Activated CD4-positive, alpha-beta T cell treated with anti-CD3 and anti-CD28 coated beads for 24 hours (primary cell): ENCODE results near the gene PLEKHA5.

Source experiments
- DNase-seq, 2 donors: peaks; one replicate each; pipeline ENCODE4 v3.0.0-alpha.2; 2020; ENCODE audit warnings: low read depth in 2 of 2

PLEKHA5 gene

DNA sequence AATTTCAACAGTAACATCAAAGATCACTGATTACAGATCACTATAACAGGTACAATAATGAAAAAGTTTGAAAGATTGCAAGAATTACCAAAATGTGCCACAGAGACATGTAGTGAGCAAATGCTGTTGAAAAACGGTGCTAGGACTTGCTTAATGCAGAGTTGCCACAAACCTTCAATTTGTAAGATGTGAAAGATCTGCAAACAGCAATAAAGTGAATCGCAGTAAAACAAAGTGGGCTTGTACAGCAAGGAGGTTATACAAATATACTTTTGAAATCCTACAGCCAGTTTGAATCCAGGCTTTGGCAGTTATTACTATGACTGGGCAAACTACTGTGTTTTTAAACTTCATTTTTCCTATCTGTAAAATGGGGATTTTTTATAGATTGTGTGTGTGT is 1.0 kb upstream of the PLEKHA5 start:
- no peak for DNase-seq

DNA sequence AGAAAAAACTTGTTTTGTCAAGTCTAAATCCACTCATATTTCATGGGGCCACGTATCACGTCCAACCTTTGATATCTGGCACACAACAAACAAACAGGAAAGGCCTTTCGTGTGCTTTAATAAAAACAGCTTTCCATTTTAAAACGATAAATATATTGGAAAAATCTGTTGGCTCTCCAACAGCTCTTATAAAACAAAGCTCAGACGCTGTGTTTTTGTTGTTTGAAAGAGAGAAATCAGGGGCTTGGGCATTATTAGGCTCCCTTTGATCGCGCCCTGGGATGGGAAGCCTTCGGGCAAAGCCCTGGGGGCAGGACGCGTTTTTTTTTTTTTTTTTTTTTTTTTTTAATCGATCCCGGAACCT is 429 bp upstream of the PLEKHA5 start:
- DNase-seq = no peak

DNA sequence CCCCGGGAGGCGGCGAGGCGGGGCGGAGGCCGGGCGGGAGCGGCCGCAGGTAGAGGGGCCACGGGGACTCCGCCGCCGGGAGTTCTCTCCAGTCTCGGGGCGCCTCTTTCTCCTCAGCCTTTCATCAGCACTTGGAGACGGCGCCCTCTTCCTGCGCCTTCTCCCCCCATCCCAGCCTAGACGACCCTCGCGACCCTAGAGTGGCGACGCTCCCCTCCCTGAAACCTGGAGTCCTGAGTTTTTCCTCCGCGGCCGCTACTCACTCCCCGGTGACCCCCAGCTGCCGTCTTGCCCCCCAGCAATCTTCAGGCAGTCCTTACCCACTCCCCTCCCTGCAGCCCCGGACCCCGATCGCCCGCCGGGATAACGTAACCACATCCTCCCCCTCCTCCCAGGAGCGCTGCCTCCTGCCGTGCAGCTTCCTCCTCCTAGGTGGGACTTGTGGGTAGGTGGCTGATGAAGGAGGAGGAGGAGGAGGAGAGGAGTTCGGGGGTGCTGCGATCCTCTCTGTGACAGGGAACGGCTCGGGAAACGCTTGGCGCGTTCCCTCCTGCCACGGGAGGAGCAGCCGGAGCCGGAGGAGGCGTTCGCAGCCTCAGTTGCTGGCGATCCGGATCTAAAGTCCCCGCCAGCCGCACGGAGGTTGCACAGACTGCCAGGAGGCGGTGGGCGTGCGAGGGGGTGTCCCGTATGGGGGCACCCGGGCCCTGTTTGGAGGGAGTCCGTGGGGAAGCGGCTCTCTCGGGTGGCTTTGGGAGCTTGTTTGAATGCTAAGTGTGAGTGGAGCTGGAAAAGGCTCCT is 891 bp downstream of the PLEKHA5 start:
- no peak for DNase-seq

DNA sequence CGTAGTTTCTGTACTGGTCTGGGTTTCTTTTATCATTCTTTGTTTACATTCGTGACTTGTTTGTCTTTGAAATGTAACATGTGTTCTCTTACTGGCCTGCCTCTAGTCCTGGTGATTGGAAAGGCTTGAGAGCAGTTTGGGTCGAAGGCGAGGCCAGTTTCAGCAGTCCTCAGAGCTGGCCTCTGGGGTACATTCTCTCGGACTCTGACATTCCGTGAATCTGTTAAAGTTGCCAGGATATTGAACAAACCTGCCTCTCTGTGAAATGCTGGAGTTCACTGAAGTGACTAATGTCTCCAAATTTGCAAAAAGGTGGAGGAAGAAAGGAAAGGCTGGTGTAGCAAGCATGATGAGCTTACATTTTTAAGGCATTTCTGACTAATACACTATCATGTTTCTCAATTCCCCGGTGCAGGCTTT is 1.5 kb downstream of the PLEKHA5 start:
- DNase-seq = no peak

DNA sequence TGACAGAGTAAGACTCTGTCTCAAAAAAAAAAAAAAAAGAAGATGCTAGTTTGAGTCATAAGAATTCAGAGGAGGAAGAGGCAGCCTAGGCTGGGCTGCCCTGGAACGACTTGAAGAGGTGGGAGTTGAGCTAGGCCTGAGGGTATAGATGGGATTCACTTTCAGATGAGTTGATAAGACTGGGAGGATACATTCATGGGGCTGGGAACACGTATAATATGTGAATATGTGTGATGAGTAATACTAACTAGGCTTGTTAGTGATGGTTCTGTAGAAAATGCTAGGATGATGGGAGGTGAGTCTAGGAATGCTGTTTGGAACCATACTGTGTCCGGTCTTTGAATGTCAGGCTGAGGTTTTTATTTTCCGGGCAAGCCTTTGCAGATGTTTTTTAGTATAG is 9.0 kb downstream of the PLEKHA5 start:
- no peak for DNase-seq

DNA sequence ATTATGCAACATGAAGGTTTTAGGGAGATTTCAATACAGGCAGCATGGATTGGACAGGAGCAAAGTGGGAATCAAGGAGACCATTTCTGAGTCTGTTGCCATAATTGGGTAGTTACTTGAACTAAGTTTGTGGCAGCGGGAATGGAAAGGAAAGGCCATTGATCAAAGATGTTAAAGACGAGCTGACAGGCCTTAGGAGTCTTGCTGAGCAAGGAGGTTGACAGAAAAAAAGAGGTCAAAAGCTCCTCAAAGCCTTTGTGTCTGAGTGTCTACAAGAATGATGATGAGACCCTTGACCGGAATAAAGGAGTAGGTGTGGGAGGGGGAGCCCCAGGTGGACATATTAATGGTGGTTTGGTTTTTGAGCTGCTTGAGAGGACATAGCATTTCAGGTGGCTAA is 9.4 kb downstream of the PLEKHA5 start:
- no peak for DNase-seq

DNA sequence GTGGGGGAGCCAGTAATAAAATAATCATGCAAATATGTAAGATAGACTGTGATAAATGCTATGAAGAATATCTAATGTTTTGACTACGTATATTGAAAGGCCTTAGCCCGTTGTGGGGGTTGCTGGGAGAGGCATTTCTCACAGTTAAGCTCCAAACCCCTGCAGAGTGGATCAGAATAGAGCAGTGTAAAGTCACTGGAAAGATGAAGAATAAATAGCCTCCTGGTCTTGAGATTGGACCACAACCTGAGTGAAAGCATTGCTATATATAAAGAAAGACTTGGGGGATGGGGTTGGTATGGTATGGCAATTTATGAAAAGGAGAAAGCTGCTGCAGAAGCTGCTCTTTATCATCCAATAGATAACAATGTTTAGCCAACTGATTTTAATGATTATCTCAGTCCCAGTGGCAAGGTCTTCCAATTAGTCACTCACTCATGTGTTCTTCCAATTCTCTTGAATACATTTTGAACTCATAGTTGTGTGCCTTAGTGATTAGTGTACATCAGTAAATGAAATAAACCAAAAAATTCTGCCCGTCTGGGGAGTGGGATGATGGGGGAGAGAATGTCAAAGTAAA is 10.2 kb downstream of the PLEKHA5 start:
- DNase-seq = no peak

DNA sequence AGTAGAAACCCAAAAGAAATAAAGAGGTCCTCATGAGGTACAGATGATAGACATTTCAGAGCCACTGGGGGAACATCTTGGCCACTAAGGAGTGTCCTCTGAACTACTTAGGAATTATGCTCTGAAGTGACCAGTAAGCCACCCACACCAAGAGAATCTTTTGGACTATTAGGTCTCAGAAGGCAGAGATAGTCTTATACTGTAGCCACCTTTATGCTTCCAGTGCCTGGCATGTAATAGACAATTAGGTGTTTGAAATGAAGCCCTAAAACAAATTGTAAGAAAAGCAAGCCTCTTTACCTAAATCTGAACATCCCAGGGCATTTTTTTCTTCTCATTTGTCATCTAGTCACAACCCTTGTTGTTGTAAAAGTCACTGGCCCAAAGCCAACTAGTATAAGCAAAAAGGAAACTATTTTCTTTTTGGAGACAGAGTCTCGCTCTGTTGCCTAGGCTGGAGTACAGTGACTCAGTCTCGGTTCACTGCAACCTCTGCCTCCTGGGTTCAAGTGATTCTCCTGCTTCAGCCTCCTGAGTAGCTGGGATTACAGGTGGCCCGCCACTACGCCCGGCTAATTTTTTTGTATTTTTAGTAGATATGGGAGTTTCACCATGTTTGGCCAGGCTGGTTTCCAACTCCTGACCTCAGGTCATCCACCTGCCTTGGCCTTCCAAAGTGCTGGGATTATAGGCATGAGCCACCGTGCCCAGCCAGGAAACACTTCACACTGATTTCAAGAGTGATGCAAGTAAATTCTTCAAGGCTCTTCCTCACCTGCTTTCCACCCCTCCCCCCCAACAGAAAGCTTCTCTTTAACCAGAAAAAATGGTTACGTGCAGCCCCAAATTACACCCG is 11.1 kb downstream of the PLEKHA5 start:
- DNase-seq = no peak

DNA sequence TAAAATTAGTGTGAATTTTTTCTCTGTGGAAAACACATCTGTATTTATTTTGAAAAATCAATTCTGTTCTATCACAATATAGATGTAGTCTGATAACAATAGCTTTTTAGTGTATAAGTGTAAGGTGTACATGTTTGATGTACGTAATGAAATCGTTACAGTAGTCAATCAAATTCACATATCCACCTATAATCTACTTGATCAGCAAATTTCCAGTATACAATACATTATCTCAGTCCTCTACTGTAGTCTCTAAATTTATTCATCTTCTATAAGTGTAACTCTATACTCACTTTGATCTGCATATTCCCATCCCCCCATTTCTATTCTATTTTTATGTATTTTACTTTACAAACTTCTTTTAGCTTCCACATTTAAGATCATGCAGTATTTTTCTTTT is 13.0 kb downstream of the PLEKHA5 start:
- DNase-seq = no peak

DNA sequence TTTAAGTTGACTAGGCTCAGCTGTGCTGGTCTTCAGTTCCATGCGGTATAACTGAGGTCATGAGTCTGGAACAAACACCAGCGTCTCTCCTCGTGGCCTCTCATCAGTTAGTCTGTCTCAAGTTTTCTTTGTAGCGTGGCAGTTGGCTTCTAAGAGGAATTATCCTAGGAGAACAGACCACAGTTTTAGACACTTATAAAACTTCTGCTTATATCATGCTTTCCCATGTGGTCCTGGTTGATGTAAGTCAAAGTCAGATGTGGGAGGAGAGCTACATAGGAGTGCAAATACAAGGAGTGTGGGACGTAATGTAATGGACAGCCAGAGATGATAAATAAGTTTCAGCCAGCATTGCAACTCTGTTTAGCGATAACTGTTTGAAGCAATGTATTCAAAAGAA is 14.8 kb downstream of the PLEKHA5 start:
- DNase-seq = no peak

DNA sequence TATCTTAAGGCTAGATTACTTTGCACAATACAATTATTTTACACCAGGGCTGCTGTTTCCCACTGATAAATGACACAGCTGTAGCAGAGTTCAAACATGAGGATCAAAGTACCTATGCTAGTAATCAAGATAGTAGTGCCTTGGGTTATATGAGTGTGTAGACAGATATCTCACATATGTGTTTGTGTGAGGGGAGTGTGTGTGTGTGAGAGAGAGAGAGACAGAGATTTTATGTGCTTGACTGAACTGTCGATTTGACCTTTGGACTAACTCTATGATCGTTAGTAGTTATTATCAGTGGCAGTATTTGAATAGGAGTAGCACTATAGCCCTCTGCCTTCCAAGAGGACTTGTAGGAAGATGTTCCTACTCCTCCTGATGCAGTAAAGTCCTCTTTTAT is 15.5 kb downstream of the PLEKHA5 start:
- DNase-seq = no peak

DNA sequence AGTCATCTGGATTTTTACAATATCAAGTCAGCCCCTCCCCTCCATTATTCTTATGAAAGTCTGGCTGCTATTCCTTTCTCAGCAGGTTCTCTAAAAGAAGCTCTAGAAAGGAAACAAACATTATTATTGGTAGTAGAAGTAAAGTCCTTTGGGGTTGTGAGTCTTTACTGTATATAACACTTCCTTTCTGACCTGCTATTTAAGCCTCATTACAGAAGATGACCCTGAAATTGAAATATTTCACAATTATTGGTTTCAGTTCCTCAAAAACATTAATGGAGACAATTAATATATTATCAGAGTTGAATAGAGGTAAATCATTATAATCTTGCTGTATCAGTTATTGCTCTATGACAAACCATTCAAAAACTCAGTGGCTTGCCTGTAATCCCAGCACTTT is 19.3 kb downstream of the PLEKHA5 start:
- no peak for DNase-seq

DNA sequence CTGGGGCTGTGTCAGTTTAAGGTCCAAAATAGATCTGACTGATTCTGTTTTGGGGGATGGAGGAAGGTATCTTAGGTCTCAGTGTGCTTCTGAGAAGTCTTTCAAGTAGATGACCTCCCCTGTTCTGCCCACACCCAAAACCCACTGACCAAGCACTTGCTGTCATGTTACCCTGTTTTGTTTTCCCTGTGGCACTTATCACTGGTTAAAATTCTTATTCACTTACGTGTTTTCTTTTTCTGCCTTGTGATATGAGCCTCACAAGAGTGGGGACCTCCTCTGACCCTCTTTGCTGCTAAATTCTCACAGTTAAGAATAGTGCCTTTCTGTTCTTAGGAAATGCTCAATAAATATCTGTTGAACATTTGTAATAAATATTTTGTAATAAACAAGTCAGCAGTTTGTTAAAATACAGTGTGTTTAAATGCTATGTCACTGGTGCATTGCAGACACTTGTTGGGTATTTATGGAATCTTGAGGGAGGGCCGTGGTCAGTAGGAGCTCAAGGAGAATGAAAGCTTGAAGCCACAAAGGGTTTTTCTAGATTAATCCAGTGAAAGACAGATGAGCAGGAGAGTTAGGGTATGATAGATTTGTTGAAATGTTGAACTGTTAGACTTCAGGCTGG is 20.9 kb downstream of the PLEKHA5 start:
- DNase-seq = no peak

DNA sequence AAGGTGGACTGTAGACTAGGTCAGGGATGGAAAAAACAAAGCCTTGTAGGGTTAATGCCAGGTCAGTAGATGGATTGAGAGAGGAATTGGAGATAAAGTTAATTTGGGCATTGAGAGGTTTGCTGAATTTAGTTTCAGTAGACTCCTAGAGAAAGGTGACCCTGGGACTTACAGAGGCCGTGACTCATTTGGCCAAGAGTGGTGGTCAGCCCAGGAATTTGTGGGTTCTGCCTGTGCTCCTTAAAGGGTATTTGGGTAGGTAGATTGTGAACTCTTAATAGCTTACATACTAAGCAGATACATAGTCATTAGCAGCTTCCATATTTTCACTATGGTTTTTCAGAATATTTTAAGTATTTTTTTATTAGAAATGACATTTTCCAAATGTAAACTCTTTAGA is 21.8 kb downstream of the PLEKHA5 start:
- no peak for DNase-seq

DNA sequence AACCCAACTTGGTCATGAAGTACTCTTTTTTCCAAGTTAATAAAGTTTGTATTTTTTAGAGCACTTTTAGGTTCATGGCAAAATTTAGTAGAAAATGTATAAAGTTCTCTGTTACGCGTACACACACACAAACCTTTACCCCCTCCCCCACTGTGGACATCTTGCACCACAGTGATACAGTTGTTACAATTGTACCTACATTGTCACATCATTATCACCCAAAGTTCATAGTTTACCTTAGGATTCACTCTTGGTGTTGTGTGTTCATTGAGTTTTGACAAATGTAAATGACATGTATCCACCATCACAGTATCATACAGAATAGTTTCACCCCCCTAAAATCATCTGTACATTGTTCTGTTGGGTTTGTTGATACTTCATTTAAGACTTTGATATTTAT is 23.9 kb downstream of the PLEKHA5 start:
- no peak for DNase-seq

DNA sequence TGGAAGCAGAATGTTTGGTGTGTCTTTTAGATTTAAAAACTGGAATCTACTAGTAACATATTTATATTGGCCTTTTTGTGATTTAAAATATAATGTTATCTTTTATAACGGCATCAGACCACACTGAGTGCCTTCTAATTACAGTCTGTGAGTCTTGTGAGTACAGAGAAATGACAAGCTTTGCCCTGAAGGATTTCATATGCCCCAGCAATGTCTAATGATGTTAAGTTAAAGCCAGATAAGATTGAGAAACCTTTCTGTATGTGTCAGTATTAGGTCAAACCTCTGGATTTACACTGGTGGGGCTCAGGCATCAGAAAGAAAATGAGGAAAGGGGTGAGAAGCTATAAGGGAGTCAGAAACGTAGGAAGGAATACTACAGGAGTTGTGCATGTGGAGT is 25.2 kb downstream of the PLEKHA5 start:
- no peak for DNase-seq

DNA sequence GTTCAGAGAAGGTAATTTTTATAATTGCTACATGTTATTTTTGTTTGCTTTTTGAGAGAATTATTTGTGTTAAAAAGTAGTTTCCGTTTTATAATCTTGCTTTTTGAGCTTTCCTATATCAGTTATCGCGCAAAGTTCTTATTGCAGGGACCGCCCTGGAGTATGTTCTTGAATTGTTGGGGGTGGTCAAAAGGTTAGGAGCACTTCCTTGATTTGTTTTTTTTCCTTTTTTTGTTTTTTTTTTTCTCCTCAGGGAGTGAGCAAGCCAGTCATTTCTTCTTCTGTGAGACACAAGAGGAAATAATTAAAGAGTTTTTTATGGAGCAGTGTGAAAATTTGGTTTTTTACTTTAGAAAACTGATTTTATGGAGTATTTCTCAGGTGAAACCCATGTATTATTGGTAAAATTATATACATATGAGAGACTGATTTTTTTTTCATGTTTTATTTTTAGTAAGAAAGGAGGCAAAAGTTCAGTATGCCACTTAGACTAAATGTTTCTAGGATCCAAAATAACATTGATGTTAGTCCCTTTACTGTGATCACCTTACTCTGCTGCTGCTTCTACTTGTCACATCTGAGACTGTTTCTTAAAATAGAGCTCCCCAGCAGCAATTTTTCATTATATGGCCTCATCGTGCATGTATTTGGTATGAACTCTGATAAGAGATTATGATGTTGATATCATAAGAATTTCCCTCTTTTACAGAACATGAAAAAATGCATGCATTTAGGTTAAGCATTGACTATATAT is 26.6 kb downstream of the PLEKHA5 start:
- DNase-seq = no peak

DNA sequence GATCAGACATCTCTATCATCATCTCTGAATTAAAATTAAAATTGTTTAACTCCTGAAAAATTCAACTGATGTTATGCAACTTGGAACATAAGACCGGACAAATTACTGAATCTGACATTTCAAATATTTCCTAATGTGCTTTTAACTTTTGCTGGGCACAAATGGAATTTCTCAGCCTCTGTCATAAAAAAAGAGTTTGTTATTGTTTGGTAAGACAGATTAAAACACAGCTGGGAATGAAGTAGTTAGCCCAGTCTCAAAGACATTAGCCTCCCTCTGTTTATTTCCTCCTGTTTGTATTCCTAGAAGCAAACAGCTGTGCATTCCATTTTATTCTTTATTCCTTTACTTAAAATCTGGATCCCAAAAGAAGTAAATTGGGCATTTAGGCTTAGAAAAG is 29.4 kb downstream of the PLEKHA5 start:
- DNase-seq = no peak

DNA sequence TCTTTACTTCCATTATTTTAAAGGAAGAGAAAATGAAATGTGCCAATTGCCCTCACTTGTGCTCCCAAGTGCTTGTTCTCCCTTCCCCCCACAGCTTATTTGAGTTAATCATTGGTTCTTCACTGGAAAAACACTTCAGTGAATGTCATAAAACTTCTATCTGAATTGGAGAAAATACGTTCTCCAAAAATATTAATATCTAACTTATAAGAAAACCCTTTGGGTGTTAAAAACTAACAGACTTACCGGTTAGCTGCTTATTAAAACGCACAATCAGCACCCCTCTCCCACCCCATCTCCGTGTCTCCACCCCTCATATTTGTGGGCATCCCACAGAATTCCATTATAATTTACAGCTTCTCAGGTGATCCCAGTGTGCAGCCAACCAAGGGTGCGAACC is 31.7 kb downstream of the PLEKHA5 start:
- no peak for DNase-seq

DNA sequence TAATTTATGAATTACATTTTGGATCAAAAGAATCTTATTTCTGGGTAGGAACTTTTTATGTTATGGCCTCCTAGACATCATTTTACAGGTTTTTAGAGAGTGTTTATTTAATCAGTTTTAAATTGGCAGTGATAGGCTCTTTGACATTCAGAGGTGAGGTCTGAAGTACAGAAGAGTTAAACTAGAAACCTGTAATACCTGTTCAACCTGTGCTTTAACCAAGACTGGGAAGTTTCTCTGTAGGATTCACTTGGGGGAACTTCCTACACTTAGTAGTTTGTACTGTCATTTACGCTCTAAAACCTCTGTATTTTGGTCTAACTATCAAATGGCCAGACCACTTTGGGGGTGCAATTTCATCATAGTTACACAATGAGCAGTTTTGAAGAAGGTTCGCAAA is 35.9 kb downstream of the PLEKHA5 start:
- DNase-seq = no peak

DNA sequence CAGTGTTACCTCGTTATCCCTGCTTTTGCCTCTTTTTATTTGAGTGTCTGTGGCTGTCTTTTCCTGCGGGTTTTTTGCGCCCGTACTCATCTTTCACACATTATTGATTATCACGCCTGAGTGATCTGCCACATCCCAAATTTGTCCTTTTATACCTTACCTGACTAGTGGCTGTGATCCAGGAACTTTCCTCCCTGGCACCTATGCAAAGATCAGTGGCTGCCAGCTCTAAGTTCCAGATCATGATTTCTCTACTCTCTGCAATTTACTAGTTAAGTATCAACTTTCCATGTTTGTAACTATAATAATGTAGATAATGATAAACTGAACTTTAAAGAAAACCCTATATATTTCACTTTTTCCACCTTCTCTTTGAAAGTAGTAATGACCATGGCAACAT is 36.9 kb downstream of the PLEKHA5 start:
- DNase-seq = no peak

DNA sequence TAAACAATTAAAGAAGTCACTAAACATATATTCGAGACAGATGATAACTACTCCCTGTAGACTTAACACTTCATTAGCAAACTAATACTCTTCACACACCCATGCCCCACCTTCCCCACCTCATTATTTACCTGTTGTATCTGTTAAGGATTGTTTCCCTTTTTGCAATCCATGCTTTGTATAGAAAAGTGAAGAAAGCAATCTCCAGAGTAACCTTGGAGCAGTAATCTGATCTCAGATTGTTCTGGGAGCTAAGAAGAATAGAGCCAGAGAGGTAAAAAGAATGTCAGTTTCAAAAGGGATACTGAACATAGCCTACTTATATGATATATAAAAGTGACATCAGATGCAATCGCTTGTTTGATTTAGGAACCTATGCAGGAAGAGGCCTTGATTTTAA is 37.4 kb downstream of the PLEKHA5 start:
- no peak for DNase-seq
